Neural cell (in vitro differentiated cells): ENCODE data around the gene ACSL5. TPM values are rescaled to one million over a fixed set of nuclear protein-coding genes. Genes with fewer than 3 reads are reported as not detected.

Experiments used
- H2AFZ ChIP-seq: fragments of 200-600, 300-800 bp; sonication (generic), shearing (Covaris generic); 2 replicates; pipeline ENCODE4 v1.6.0; 2014; ENCODE audit warnings: low read depth, mild to moderate bottlenecking, antibody characterized with exemption, low read length, moderate library complexity
- H3F3A ChIP-seq: fragments of 200-600 bp; shearing (Covaris generic); 2 replicates; pipeline ENCODE4 v1.6.1; 2016; ENCODE audit warnings: mild to moderate bottlenecking, moderate library complexity, mixed read lengths, antibody characterized with exemption, low read length; ENCODE audit not compliant: insufficient read depth, poor library complexity, severe bottlenecking
- H3K27ac ChIP-seq: fragments of 200-600, 300-800 bp; sonication (generic), shearing (Covaris generic); 2 replicates; pipeline ENCODE4 v1.5.1; 2014; ENCODE audit warnings: mild to moderate bottlenecking, low read length, moderate library complexity
- H3K27me3 ChIP-seq: fragments of 300-800, 200-600 bp; sonication (generic), shearing (Covaris generic); 2 replicates; pipeline ENCODE4 v1.6.0; 2014; ENCODE audit warnings: mild to moderate bottlenecking, low read depth, low read length, moderate library complexity; ENCODE audit not compliant: insufficient read depth
- H3K36me3 ChIP-seq: fragments of 300-800, 200-600 bp; sonication (generic), shearing (Covaris generic); 2 replicates; pipeline ENCODE4 v1.5.1; 2014; ENCODE audit warnings: mild to moderate bottlenecking, antibody characterized with exemption, low read length, moderate library complexity; ENCODE audit not compliant: insufficient read depth
- H3K4me2 ChIP-seq: fragments of 300-800, 200-600 bp; sonication (generic), shearing (Covaris generic); 2 replicates; pipeline ENCODE4 v1.6.0; 2014; ENCODE audit warnings: mild to moderate bottlenecking, low read length
- H3K4me3 ChIP-seq: fragments of 300-800, 200-600 bp; sonication (generic), shearing (Covaris generic); 2 replicates; pipeline ENCODE4 v1.5.1; 2014; ENCODE audit warnings: mild to moderate bottlenecking, low read length, moderate library complexity
- H3K79me2 ChIP-seq: fragments of 200-600 bp; shearing (Covaris generic); replicated peaks from 2 replicates; pipeline ENCODE4 v1.6.0; 2014; ENCODE audit warnings: mild to moderate bottlenecking, low read length, moderate library complexity; ENCODE audit not compliant: insufficient read depth
- H3K9ac ChIP-seq: fragments of 300-800, 200-600 bp; sonication (generic), shearing (Covaris generic); 2 replicates; pipeline ENCODE4 v1.6.1; 2016; ENCODE audit warnings: mild to moderate bottlenecking, low read length, mixed read lengths
- H3K9me2 ChIP-seq: fragments of 200-600 bp; shearing (Covaris generic); 2 replicates; pipeline ENCODE4 v1.6.1; 2016; ENCODE audit warnings: mild to moderate bottlenecking, low read length, mixed read lengths; ENCODE audit not compliant: insufficient read depth
- H3K9me3 ChIP-seq: fragments of 200-600, 300-800 bp; sonication (generic), shearing (Covaris generic); 2 replicates; pipeline ENCODE4 v1.6.1; 2016; ENCODE audit warnings: mild to moderate bottlenecking, mixed run types, low read length, moderate library complexity, mixed read lengths
- H4K20me1 ChIP-seq: fragments of 200-600 bp; shearing (Covaris generic); 2 replicates; pipeline ENCODE4 v1.6.1; 2016; ENCODE audit warnings: mild to moderate bottlenecking, mixed run types; ENCODE audit not compliant: insufficient read depth
- CTCF ChIP-seq: fragments of 450-650 bp; IDR thresholded peaks from 2 replicates; pipeline ENCODE4 v1.5.1; 2014; ENCODE audit warnings: antibody characterized with exemption, mild to moderate bottlenecking, moderate library complexity; ENCODE audit not compliant: poor library complexity, severe bottlenecking
- EZH2 ChIP-seq: fragments of 200-600, 300-800 bp; shearing (Covaris generic), sonication (generic); IDR thresholded peaks from 2 replicates; pipeline ENCODE4 v1.6.1; 2014; ENCODE audit warnings: antibody characterized with exemption, low read length, borderline replicate concordance, mild to moderate bottlenecking; ENCODE audit not compliant: insufficient read depth, poor library complexity, severe bottlenecking
- RAD21 ChIP-seq: fragments of 450-650 bp; conservative IDR thresholded peaks from 2 replicates; pipeline ENCODE4 v1.6.1; 2014; ENCODE audit warnings: antibody characterized with exemption, mild to moderate bottlenecking, moderate library complexity
- SMC3 ChIP-seq: fragments of 450-650 bp; conservative IDR thresholded peaks from 2 replicates; pipeline ENCODE4 v1.6.1; 2014; ENCODE audit warnings: antibody characterized with exemption, mild to moderate bottlenecking, moderate library complexity; ENCODE audit not compliant: poor library complexity
- polyA plus RNA-seq: library from polyadenylated mRNA; depleted of rRNA; stranded (reverse); fragments of >200 nt; gene quantifications from 2 replicates; pipeline ENCODE4 v1.2.3, GENCODE V29; 2014

Gene ACSL5
- polyA plus RNA-seq, 1 donor from 2014 or later, result not detected

GRCh38 chr10:112475575-112476218 lies 101.8 kb downstream of the ACSL5 start:
- H3K27me3 ChIP-seq, result no peaks in the 10 kb centered on the region
- TF ChIP-seq RAD21, result peak; percentile 69
- TF ChIP-seq EZH2, result no peak
- TF ChIP-seq CTCF, result peak; percentile 62
- peak; percentile 67 for TF ChIP-seq SMC3
- no peaks in the 10 kb centered on the region for H3F3A ChIP-seq
- H4K20me1 ChIP-seq, result no peaks in the 10 kb centered on the region
- H3K9ac ChIP-seq, result no peak overlapping the region
- H2AFZ ChIP-seq, result no peak overlapping the region
- H3K4me3 ChIP-seq, result no peak overlapping the region
- H3K4me2 ChIP-seq, result no peak overlapping the region
- no peaks in the 10 kb centered on the region for H3K9me2 ChIP-seq
- no peaks in the 10 kb centered on the region for H3K36me3 ChIP-seq
- H3K9me3 ChIP-seq, result no peaks in the 10 kb centered on the region
- no peak overlapping the region for H3K27ac ChIP-seq
- no peaks in the 10 kb centered on the region for H3K79me2 ChIP-seq

Other genes with a start within 250 kb of the ACSL5 start
- gene GPAM, start 190.4 kb upstream of the ACSL5 start, polyA plus RNA-seq, result 16.8 and 17.3 TPM in 2 replicates
- not detected in 2 replicates for gene TECTB, start 90.7 kb upstream of the ACSL5 start, polyA plus RNA-seq
- gene ZDHHC6, start 72.8 kb downstream of the ACSL5 start, polyA plus RNA-seq, result 44.0 and 50.5 TPM in 2 replicates
- 25.9 and 28.7 TPM in 2 replicates for gene VTI1A, start 73.1 kb downstream of the ACSL5 start, polyA plus RNA-seq